HEK293 (cell line): ENCODE data around the gene ARHGEF40.

Source experiments
- CTCF ChIA-PET: fragments of 350-600 bp; formaldehyde crosslinking; extraction: SDS; loops from one replicate; lab custom pipeline; 2021; ENCODE audit warnings: antibody characterized with exemption; lab: Yijun Ruan, JAX
- POLR2A ChIA-PET: fragments of 300-600 bp; formaldehyde crosslinking; extraction: SDS; loops from one replicate; lab custom pipeline; 2020; ENCODE audit warnings: antibody characterized with exemption, inconsistent platforms; lab: Yijun Ruan, JAX
- H3K27ac ChIP-seq: fragments of 200-500 bp; sonication (Bioruptor generic); 2 replicates; pipeline ENCODE4 v1.5.1; 2014; ENCODE audit warnings: low read depth, low read length, control low read depth, inconsistent platforms; ENCODE audit errors: extremely low read depth
- H3K36me3 ChIP-seq, 2 experiments: fragments of 200-500 bp in 1 of 2; sonication (Bioruptor generic) in 1 of 2; 1 replicate in 1 of 2; 2 replicates in 1 of 2; pipeline ENCODE4 v1.5.1; 2014 to 2017; ENCODE audit warnings: inconsistent platforms in 2 of 2, low read length in 2 of 2; ENCODE audit not compliant: control insufficient read depth in 2 of 2, insufficient read depth in 1 of 2
- H3K4me1 ChIP-seq: fragments of 200-500 bp; sonication (Bioruptor generic); 2 replicates; pipeline ENCODE4 v1.5.1; 2014; ENCODE audit warnings: mild to moderate bottlenecking, low read length, inconsistent platforms; ENCODE audit not compliant: control insufficient read depth, insufficient read depth
- H3K4me3 ChIP-seq: 2 replicates; pipeline ENCODE4 v1.5.1; 2011; ENCODE audit warnings: low read depth, mild to moderate bottlenecking, control low read depth, low read length, moderate library complexity
- H3K9me3 ChIP-seq: fragments of 200-500 bp; sonication (Bioruptor generic); 2 replicates; pipeline ENCODE4 v1.5.1; 2014; ENCODE audit warnings: low read depth, low read length, inconsistent platforms; ENCODE audit not compliant: control insufficient read depth, insufficient read depth
- AEBP2 ChIP-seq: fragments of 450-650 bp; formaldehyde crosslinking; IDR thresholded peaks from 2 replicates; pipeline ENCODE4 v1.5.1; 2016; ENCODE audit warnings: missing biosample characterization, missing genetic modification characterization, borderline replicate concordance
- BCL11A ChIP-seq: fragments of 450-650 bp; formaldehyde crosslinking; IDR thresholded peaks from 2 replicates; pipeline ENCODE4 v1.5.1; 2016; ENCODE audit warnings: low read depth, missing biosample characterization, missing genetic modification characterization
- ELK4 ChIP-seq: IDR thresholded peaks from 2 replicates; pipeline ENCODE4 v1.6.1; 2011; ENCODE audit warnings: mild to moderate bottlenecking, low read depth, low read length, borderline replicate concordance
- HOXA7 ChIP-seq: sonication (generic); formaldehyde crosslinking; IDR thresholded peaks from 2 replicates; pipeline ENCODE4 v1.8.1; 2022; ENCODE audit warnings: missing genetic modification reagents, borderline replicate concordance
- KLF16 ChIP-seq: fragments of 450-650 bp; formaldehyde crosslinking; IDR thresholded peaks from 2 replicates; pipeline ENCODE4 v1.5.1; 2017; ENCODE audit warnings: missing biosample characterization, missing genetic modification characterization
- TSHZ1 ChIP-seq: fragments of 450-650 bp; formaldehyde crosslinking; IDR thresholded peaks from 2 replicates; pipeline ENCODE4 v1.5.1; 2016; ENCODE audit warnings: missing biosample characterization, missing genetic modification characterization, borderline replicate concordance
- ZBTB10 ChIP-seq: fragments of 450-650 bp; formaldehyde crosslinking; IDR thresholded peaks from 2 replicates; pipeline ENCODE4 v1.5.1; 2016; ENCODE audit warnings: missing biosample characterization, missing genetic modification characterization
- ZBTB17 ChIP-seq: fragments of 450-650 bp; formaldehyde crosslinking; IDR thresholded peaks from 2 replicates; pipeline ENCODE4 v1.5.1; 2016; ENCODE audit warnings: missing biosample characterization, missing genetic modification characterization
- ZBTB26 ChIP-seq: fragments of 450-650 bp; formaldehyde crosslinking; optimal IDR thresholded peaks from 2 replicates; pipeline ENCODE3; 2016; ENCODE audit warnings: missing biosample characterization, mild to moderate bottlenecking, missing genetic modification characterization
- ZBTB48 ChIP-seq: fragments of 450-650 bp; formaldehyde crosslinking; IDR thresholded peaks from 2 replicates; pipeline ENCODE4 v1.5.1; 2016; ENCODE audit warnings: missing biosample characterization, missing genetic modification characterization
- ZNF155 ChIP-seq: fragments of 450-650 bp; formaldehyde crosslinking; IDR thresholded peaks from 2 replicates; pipeline ENCODE4 v1.5.1; 2016; ENCODE audit warnings: missing biosample characterization, missing genetic modification characterization
- ZNF169 ChIP-seq: fragments of 450-650 bp; formaldehyde crosslinking; IDR thresholded peaks from 2 replicates; pipeline ENCODE4 v1.5.1; 2016; ENCODE audit warnings: missing biosample characterization, missing genetic modification characterization
- ZNF174 ChIP-seq: fragments of 450-650 bp; formaldehyde crosslinking; IDR thresholded peaks from 2 replicates; pipeline ENCODE4 v1.5.0; 2017; ENCODE audit warnings: missing biosample characterization, mild to moderate bottlenecking, missing genetic modification characterization
- ZNF18 ChIP-seq: fragments of 450-650 bp; formaldehyde crosslinking; IDR thresholded peaks from 2 replicates; pipeline ENCODE4 v1.5.1; 2016; ENCODE audit warnings: missing biosample characterization, missing genetic modification characterization
- ZNF513 ChIP-seq: fragments of 450-650 bp; IDR thresholded peaks from 2 replicates; pipeline ENCODE4 v1.5.1; 2018; ENCODE audit warnings: missing biosample characterization, missing genetic modification characterization
- ZNF558 ChIP-seq: fragments of 450-650 bp; formaldehyde crosslinking; IDR thresholded peaks from 2 replicates; pipeline ENCODE4 v1.5.1; 2016; ENCODE audit warnings: missing biosample characterization, missing genetic modification characterization
- ZNF585B ChIP-seq: fragments of 450-650 bp; formaldehyde crosslinking; IDR thresholded peaks from 2 replicates; pipeline ENCODE4 v1.5.1; 2016; ENCODE audit warnings: missing biosample characterization, missing genetic modification characterization
- ZNF830 ChIP-seq: fragments of 450-650 bp; IDR thresholded peaks from 2 replicates; pipeline ENCODE4 v1.5.0; 2018; ENCODE audit warnings: missing biosample characterization, missing genetic modification characterization, low read depth, mild to moderate bottlenecking, moderate library complexity
- ZSCAN5A ChIP-seq: fragments of 450-650 bp; formaldehyde crosslinking; IDR thresholded peaks from 2 replicates; pipeline ENCODE4 v1.5.1; 2016; ENCODE audit warnings: missing biosample characterization, missing genetic modification characterization
- ZXDB ChIP-seq: fragments of 450-650 bp; formaldehyde crosslinking; IDR thresholded peaks from 2 replicates; pipeline ENCODE4 v1.5.1; 2016; ENCODE audit warnings: missing biosample characterization, missing genetic modification characterization

Gene ARHGEF40

GRCh38 chr14:21023174-21023573, 46.9 kb upstream of the ARHGEF40 start (continued):
- TF ChIP-seq ZBTB10 (tag by site-specific recombination) (no peak), ZNF174 (no peak), ELK4 (no peak), ZSCAN5A (tag by site-specific recombination) (no peak), BCL11A (tag by site-specific recombination) (no peak), TSHZ1 (tag by site-specific recombination) (no peak)

GRCh38 chr14:21023817-21024584, 46.1 kb upstream of the ARHGEF40 start:
- ChIA-PET CTCF (interaction anchor here (0.8 to 1.7 kb wide), 6 partner anchors 10 to 81 kb away, joined by 3 to 6 read pairs (median 4); no protein-coding TSS in a partner anchor), POLR2A (interaction anchor here (1.0 kb wide), 1 partner anchor 9 kb away, joined by 5 read pairs; no protein-coding TSS in a partner anchor)
- peaks cover 10% of the 10 kb centered on the region; the same call in 1 of the 2 replicates for H3K4me1 ChIP-seq
- no peak for TF ChIP-seq ZNF513 (tag by site-specific recombination)
- TF ChIP-seq ZNF558 (tag by site-specific recombination) = no peak
- no peak for TF ChIP-seq KLF16
- no peak for TF ChIP-seq AEBP2
- no peak for TF ChIP-seq ZNF155 (tag by site-specific recombination)
- no peak for TF ChIP-seq ZXDB (tag by site-specific recombination)
- TF ChIP-seq ZNF18 (tag by site-specific recombination) = no peak
- TF ChIP-seq ZBTB26 = no peak
- TF ChIP-seq ZNF585B (tag by site-specific recombination) = no peak
- TF ChIP-seq ZNF169 = no peak
- no peak for TF ChIP-seq ZBTB48
- no peak for TF ChIP-seq ZBTB17 (tag by site-specific recombination)
- no peak for TF ChIP-seq ZNF830 (tag by site-specific recombination)
- no peak for TF ChIP-seq ZNF174
- TF ChIP-seq HOXA7 (CRISPR knock-in tag) = no peak

More at GRCh38 chr14:21023817-21024584, 46.1 kb upstream of the ARHGEF40 start:
- H3K9me3 ChIP-seq = no peaks in the 10 kb centered on the region
- peak overlapping the region; percentile 69 for H3K4me3 ChIP-seq
- H3K36me3 ChIP-seq = peaks cover 0 to 30% of the 10 kb centered on the region in 2 experiments; a peak in 2 of 3 replicates
- peak overlapping the region; percentile 74; the same call in 1 of the 2 replicates for H3K27ac ChIP-seq
